Astrocyte of the hippocampus (primary cell): Measurements from ENCODE around the gene DENND1A.
"Not testable (repeated sequence)": the region's sequence is repeated elsewhere in the genome, so short reads cannot be mapped to it uniquely, and the experiment has no call there.

Experiments used
- DNase-seq: peaks from one replicate; pipeline ENCODE4 v3.0.0; 2011; ENCODE audit warnings: low read depth, low spot score

Gene DENND1A

DNA sequence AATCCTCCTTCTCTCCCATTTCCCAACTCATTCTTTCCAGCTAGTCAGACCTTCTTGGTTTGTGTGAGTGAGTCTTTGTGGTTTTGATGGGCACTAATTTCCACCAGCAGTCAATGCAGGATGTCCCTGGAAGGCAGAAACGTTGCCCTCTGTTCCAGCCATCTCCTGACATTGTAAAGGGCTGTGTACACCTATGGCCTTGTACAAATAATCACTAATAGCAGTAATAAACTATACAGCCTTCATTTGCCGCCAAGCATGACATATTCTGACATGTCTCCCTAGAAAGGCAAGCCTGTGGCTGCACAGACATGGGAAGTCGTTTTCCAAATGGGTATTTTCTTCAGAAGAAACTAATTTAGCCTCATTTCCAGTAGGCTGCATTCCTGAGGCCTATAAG lies 18.4 kb upstream of the DENND1A start:
- DNase-seq: no peak

DNA sequence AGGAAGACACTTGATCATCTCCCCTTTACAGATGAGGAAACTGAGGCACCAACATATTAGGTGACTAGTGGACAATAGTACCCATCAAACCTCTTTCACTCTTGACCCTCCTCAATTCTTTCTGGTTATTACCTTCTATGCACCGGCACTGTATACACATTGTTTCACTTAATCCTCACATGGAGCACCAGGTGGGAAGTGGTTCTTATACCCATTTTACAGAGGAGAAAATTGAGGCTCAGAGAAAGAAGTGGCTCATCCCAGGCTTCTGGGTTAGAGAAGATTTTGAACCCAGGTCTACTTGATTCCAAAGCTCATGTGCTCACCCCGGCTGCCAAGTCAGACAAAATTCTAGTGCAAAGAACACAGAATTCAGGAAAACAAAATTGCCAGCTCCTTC lies 17.4 kb upstream of the DENND1A start:
- no peak for DNase-seq

DNA sequence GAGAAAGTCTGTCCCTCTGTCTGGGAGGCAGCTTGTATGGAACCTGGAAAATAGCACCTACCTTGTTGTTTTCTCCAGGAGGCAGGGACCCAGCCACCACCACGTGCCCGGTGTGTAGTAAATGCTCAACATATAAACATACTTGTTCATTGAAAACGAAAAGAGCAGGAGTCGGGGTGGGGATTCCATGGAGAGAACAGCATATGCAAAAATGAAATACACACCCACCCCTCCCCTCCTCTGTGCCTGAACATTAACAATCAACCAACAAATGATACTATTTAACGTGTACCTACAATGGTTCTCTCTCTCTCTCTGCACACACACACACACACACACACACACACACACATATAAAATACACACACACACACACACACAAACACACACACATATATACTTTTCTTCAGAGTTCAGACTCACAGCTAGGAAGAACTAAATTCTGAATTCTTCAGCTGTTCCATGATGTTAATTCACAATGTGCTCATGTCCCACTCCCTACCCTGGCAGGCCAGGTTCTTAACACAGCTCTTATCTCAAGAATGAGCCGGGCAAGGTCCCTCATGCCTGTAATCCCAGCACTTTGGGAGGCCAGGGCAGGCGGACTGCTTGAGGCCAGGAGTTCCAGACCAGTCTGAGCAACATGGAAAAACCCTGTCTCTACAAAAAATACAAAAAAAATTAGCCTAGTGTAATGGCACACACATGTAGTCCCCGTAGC lies 16.3 kb upstream of the DENND1A start:
- DNase-seq: no peak

DNA sequence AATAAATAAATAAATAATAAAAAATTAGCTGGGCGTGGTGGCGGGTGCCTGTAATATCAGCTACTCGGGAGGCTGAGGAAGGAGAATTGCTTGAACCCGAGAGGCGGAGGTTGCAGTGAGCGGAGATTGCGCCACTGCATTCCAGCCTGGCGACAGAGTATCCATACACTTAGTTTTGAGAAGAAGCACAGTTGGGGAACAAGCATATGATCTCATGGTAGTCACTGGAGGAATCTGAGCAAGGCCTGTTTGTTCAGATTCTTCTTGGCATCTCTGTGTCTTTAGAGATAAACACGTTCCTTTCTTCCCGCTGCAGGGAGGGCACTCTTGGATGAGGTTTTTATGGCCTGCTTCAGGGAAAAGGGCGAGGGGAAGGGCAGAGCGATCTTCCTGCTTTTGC lies 15.6 kb upstream of the DENND1A start:
- no peak for DNase-seq

DNA sequence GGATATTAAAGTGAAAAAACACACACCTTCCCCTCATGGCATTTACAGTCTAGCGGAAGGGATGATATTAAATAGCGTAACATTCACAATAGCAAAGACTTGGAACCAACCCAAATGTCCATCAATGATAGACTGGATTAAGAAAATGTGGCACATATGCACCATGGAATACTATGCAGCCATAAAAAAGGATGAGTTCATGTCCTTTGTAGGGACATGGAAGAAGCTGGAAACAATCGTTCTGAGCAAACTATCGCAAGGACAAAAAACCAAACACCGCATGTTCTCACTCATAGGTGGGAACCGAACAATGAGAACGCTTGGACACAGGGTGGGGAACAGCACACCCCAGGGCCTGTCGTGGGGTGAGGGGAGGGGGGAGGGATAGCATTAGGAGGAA lies 14.5 kb upstream of the DENND1A start:
- not testable (repeated sequence) for DNase-seq

DNA sequence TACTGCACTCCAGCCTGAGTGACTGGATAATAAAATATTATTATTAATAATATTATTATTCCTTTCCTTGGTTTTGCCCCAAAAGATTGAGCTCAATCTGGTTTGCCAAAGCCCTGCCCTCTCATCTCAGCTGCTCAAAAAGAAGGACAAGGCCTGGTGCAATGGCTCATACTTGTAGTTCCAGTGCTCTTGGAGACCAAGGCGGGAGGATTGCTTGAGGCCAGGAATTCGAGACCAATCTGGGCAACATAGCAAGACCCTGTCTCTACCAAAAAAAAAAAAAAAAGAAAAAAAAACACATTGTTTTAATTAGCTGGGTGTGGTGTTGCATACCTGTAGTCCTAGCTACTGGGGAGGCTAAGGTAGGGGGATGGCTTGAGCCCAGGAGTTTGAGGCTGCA lies 13.7 kb upstream of the DENND1A start:
- DNase-seq: no peak

DNA sequence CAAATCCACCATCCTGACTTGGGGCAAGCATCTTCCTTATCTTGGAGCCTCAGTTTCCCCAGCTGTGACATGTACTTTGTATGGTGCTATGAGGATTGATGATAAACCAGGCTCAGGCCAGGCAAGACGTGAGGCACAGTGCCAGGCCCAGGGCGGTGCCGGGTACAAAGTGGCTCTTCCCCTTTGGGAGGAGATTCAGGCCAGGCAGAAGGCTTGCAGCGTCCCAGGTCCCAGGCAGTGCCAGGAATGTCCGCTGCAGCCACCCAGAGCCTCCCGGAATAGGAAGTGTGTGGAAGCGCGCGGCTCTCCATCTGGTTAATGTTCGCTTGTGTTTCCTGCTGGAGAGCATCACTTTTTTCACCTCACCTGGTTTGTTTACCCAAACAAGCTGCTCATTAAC lies 12.6 kb upstream of the DENND1A start:
- no peak for DNase-seq

DNA sequence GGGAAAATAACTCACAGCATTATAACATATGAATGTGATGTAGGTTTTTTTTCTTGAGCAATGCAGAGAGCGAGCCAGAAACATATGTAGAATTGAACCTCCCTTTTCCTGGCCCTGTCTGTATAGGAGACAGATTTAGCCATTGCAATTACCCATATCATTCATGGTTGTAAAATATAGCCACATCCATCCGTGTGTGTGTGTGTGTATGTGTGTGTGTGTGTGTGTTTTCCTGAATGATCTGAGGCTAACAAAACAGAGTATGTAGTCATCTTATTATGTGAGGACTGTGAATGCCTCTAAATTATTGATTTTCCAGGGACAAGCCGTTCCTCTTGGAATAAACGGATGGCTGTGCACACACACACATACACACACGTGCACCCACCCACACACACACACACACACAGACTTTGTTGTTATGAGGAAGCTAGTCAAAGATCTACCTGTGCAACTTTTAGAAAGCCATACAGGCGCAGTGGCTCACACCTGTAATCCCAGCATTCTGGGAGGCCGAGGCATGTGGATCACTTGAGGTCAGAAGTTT lies 11.7 kb upstream of the DENND1A start:
- no peak for DNase-seq

DNA sequence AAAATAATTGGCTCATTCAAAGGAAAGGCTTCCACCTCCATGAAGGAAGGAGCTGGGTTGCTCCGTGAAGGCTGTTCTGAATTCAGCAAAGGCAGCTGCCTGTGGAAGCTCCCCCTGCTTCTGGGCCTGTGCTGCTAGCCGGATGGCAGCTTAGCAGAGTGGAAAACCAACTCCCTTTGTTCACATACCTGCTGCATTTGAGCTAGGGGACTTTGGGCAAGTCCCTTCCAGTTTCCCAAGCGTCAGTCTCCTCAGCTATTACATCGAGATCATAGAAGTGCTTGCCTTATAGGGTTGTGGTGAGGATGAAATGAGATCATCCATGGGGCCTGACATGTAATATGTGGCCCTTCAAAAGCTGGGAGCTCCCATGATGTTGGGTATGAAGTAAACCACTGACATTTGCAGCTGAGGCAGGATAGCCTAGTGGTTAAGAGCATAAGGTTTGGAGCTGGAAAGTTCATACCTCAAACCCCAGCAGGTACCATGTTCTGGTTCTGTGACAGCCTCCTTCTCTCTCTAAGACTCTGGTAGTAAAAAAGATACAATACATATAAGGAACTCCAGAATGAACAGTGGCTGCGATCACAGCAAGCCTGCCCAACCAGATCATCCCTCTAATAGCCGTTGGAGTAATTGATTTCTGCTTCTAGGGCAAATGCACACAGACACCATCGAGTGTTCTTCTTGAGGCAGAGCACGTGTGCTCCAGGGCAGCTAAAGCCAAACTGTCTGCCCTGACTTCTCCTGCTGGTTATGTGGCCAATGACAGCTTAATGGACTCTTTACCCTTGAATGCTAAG lies 11.0 kb upstream of the DENND1A start:
- no peak for DNase-seq

DNA sequence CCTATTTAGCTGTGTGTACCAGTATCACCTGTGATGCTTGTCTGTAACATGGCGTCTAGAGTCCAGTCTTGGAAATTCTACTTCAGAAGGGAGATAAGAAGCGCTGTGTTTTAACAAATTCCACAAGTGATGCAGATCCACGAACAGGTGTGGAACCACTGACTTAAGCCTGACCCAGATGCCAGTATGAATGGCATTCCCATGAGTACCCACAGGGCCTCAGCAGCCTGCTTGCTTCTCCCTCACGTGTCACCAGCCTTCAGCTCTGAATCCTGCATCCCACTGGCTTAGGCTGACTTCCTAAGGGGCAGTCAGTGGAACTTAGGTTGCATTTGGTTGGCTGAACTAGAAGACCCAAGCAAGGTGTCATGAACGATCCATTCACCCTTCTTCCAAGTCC lies 8.5 kb upstream of the DENND1A start:
- DNase-seq: no peak

DNA sequence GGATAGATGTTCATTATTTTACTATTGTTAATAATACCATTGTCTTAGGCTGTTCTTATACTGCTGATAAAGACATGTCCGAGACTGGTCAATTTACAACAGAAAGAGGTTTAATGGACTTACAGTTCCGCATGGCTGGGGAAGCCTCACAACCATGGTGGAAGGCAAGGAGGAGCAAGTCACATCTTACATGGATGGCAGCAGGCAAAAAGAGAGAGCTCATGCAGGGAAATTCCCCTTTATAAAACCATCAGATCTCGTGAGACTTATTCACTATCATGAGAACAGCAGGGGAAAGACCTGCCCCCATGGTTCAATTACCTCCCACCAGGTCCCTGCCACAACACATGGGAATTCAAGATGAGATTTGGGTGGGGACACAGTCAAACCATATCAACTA lies 6.6 kb upstream of the DENND1A start:
- DNase-seq: not testable (repeated sequence)

DNA sequence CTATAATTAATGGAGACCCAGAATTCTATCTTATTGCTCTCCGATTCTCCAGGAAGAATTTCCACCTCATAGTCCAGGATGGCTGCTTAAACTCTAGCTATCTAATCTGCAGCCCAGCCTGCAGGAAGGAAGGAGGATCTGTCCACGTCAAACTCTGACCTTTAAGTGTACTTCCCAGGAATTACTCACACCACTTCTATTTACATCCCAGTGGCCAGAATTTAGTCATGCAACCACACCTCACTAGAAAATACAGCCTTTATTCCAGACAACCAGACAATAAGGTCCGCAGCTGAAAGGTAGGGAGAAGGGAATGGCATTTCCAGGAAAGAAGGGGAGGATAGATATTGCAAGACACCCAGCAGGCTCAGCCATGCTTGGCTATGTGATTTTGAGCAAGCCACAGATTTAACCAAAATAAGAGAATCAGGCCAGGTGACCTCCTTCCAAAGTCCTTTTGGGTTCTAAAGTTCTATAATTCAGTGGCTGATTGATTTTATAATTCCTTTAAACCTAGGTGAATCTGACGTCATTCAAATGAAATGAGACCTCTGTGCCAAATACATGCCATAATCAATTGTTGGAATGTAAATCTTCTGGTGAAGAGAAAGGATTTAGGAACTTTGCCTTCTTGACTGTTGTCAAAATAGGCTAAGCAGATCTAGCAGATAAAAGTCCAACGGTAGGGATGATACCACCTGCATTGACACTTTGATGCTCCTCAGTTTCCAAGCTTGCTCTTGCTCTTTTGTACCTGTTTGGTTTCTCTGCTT lies 3.7 kb upstream of the DENND1A start:
- peak; percentile 66 for DNase-seq

DNA sequence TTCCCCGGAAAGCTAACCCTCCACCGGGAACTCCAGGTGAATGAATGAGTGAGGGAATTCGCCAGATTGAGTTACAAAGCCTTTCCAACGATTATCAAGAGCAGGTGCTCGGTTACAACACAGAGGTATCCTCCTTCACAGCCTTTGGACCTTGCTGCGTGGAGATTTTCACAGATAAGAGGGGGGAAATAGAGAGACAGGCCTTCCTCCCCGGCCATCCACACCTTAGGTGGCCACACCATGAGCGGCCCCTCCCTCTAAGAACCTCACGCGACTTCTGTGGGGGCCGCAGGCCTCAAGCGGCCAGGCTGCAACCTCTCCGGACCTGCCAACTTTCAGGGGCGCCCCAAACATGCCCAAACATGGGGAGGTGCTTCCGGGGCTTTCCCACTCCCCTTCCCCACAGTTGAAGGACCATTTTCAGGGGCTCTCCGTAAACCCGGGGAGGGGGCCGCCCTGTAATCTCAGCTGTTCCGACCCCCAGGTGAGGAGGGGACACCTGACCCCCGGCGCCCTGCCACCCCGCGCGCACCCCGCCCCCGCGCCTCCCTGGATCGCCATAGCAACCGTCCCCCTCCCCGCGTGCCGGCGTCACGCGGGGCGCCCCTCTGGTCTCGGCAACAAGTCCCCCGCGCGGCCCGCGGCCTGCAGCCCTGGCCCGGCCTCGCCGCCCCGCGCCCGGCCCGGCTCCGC lies 603 bp downstream of the DENND1A start:
- DNase-seq: peak; percentile 28

DNA sequence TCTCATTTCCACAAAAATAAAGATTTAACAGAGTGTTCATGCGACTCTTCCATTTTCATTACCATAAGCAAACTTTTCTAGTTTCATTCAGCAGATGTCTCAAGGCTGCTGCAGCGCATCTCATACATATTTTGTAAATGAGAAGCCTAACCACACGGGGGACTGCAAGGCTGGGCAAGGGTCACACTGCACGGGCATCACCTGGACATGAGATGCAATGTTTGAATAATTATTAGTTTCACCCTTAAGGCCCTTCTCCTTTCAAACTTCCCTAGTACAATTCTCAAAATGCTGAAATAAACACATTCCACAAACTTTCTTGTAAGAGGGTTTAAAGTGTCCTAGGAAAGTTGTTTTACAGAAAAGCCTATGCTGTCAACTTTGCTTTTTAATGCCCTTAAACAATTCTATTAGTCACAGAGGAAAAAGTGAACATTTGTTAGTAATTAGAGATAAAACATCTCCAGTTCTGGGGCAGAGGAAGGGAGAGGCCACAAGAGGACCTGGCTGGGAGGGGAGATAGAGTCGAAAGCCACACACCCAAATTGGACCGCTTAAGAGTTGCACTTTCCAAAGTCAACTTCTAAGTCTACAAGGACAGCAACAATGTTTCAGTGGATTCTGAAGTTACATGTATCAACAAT lies 1.3 kb downstream of the DENND1A start:
- DNase-seq: no peak

DNA sequence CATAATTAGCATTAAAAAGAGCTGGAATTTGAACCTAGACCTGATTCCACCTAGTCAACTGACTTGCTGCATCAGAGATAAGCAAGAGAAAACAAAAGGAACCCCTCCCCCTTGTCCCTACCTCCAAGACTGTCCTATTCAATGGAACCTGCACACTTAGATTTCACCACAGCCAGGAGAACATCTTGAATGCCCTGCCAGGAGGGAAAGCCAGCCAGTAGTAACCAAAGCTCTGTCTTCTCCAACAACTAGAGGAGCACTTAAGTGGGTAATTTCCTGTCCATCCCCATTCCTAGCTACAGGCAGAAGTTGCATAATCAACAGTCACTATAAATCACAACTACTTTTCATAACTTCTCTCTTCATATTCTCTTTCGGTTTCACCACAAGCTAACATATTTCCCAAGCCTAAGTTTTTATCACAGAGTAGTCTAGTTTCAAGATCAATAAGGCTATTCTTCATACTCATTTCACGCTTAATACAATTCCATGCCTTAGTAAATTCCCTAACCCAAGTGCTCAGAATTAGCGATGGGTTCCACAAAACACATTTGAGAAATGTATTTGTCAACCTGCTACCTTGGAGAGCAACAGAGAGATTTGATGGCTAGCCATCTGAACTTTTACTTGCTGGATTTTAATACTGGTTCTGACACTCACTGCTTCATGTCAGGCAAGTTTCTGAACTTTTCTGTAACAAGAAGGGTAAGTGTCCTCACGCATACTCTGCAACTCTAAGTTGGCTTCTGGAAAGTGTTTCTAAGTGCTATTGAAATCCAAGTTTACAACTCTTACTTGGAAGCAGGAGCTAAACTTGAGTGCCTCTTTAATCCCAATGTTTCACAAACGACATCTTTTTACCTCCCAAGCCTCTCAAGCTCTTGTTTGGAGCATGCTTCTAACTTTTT lies 2.0 kb downstream of the DENND1A start:
- peak; percentile 28 for DNase-seq

DNA sequence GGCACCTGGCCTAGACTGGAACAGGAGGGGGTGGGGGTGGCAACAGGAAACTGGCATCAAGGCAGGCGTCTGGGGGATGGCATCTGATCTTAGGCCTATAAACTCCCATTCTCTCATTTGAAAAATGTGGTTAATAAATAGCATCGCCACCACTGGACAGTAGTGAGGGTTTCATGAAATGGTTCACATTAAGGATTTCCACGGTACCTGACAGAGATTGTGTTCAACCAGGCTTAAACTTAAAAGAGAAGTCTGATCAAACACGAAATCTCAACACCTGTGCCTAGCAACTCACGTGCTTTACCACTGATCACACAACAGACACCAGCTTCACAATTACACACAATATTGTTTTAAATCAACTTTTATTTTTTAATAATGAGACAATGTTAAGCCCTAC lies 3.0 kb downstream of the DENND1A start:
- DNase-seq: no peak

DNA sequence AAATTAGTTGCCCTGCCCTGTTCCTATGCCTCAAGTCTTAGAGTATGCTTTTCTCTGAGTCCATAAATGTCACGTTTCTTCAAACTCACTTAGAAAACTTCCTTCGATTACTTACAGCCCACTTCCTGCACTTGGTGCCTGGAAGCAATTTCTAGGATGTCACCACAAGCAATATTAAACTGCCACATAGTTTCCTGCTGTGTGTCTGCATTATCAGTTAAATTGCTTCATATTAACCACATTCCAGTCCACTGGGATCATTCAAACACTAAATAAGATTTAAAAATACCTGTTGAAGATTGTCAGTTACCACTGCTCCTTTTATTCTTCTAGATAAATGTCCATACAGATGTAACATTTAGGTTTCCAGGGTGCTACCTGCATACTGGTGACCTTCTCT lies 4.1 kb downstream of the DENND1A start:
- DNase-seq: no peak

DNA sequence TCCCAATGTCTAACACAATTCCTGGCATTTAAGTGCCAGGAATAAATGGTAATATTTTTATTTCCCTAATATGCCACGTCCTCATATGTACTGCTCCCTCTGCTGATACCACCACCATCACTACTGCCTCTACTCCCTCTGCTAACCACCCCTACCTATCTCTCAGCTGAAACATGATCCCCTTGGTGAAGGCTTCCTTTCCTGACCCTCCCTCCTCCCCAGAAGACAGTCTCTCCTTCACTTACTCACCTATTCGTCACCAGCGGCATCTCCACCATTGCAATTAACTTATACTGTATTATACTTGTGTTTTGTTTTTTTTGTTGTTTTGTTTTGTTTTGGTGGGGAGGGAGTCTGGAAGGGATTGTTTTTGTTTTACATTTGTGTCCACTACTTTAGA lies 4.8 kb downstream of the DENND1A start:
- DNase-seq: no peak

DNA sequence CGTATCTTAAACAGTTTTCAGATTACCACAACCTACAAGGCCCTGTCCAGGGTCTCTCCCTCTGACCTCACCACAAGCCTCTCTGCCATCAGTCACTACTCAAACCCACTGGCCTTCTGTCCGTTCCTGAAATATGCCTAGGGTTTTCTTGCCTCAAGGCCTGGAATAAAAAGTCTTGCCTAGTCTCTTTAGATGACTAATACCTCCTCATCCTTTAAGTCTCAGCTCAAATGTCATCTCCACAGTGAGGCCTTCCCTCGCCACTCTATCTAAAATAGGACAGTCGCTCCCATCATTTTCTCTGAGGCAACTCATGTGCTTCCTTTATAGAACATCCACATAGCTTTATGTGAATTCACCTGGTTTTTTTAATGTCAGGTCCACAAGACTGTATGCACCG lies 5.2 kb downstream of the DENND1A start:
- DNase-seq: no peak

DNA sequence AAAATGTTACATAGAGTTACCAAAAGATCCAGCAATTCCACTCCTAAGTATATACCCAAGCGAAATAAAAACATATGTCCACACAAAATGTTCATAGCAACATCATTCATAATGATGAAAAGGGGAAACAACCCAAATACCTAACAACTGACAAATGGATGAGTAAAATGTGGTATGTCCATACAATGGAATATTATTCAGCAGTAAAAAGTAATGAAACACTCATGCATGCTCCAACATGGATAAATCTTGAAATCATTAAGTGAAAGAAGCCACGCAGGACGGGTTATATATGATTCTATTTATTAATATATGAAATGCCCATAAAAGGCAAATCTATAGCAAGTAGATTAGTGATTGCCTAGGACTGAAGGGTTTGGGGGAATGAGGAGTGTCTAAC lies 6.0 kb downstream of the DENND1A start:
- DNase-seq: no peak
